ENCODE measurements around the gene GSTM4.

GRCh38 chr1:109622895-109623294, 33.0 kb upstream of the GSTM4 start:
- no peak for TF ChIP-seq CTCF (IDR thresholded peaks at IDR 0.05)
- TF ChIP-seq POLR2A (IDR thresholded peaks at IDR 0.05) = no peak
- no peak for TF ChIP-seq EP300 (IDR thresholded peaks at IDR 0.05)

All from tibial nerve (tissue), 4 donors.